GM19025 (cell line): Measurements from ENCODE around the gene PNMA8A.
"Not testable (repeated sequence)": the region's sequence is repeated elsewhere in the genome, so short reads cannot be mapped to it uniquely, and the experiment has no call there.

Experiments used
- ATAC-seq: cut with Tn5 transposase; IDR thresholded peaks from one replicate; pipeline ENCODE4 v1.9.1; 2021; ENCODE audit warnings: mild to moderate bottlenecking, low read depth, moderate library complexity; ENCODE audit not compliant: unreplicated experiment

The PNMA8A gene

GRCh38 chr19:46435689-46436088 is 35.7 kb downstream of the PNMA8A start:
- not testable (repeated sequence) for ATAC-seq

DNA sequence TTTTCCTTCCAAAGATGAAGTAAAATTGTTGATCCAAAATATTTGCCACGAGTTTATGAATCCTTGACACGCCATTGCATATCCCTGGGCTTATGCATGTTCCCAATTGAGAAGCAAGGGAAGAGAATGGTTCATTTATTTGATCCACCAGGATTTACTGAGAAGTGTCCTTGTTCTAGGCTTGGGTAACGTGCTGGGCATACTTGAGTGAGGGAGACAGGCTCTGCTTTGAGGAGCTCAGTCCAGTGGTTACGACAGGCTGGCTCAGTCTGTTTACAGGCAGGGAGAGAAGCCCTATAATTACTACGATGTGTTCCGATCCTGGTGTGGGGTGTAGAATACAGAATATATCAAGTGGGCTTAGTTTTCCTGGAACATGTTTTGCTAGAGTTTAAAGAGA is 36.4 kb downstream of the PNMA8A start:
- no peak for ATAC-seq

DNA sequence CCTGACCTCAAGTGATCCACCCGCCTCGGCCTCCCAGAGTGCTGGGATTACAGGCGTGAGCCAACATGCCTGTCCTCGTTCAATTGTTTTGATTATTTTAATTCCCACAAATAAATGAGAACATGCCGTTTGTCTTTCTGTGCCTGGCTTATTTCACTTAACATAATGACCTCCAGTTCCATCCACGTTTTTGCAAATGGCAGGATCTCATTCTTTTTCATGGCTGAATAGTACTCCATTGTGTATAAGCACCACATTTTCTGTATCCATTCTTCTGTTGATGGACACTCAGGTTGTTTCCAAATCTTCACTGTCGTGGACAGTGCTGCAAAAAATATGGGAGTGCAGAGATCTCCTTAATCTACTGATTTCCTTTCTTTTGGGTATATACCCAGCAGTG is 37.9 kb downstream of the PNMA8A start:
- not testable (repeated sequence) for ATAC-seq

- ATAC-seq = no peak
Measured at GRCh38 chr19:46431824-46432223, 39.5 kb downstream of the PNMA8A start.

DNA sequence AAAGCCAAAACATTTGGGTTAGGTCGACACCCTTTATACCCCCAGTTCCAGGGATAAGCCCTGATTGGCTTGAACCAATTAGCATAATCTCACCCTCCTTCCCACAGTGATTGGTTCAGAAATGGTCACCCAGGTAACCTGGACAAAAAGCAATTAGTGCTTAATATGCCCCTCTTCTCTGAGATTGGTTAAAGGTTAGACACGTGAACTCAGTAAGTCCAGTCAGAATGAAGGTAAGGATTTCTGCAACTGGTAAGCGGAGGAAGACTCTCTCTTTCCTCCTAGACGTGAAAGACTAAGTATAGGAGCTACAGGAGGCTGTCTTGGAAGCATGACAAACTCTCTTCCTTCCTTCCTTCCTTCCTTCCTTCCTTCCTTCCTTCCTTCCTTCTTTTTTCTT is 41.4 kb downstream of the PNMA8A start:
- no peak for ATAC-seq

GRCh38 chr19:46428239-46429135 is 42.9 kb downstream of the PNMA8A start, which contains the start of gene PNMA8C:
Gene PNMA8C (minus strand): TSS chr19:46428936. CDS start chr19:46428359, 577 bp downstream.
- no peak for ATAC-seq

- no peak for ATAC-seq
Measured at GRCh38 chr19:46427518-46428045, 43.8 kb downstream of the PNMA8A start.

DNA sequence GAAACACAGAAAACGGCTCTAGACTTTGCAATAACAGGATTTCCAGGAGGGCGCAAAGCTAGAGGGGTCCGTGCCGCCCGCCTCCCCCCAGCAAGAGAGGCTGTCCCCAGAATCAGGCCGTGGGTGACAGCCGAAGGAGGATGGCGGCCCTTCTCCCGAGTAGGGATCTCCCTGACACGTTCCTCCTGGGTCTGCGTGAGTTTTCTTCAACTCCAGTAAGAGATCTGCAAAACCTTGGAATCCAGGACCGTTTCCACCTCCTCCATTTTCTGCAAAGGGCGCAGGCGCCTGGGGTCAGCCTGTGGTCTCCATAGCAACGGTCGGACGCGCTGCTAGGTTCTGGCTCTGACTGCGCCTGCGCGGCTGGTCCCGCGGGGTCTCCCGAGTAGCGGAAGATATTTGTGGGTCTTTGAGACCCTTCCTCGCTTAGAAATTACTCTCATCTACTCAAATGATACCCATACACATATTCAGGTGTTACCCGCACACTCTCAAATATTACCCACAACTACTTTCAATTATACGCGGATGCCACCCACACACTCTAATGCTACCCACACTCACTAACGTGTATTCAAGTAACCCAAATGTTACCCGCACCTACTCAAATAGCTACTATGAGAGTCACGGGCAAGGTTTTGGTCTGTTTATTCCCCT is 44.7 kb downstream of the PNMA8A start:
- ATAC-seq = no peak

DNA sequence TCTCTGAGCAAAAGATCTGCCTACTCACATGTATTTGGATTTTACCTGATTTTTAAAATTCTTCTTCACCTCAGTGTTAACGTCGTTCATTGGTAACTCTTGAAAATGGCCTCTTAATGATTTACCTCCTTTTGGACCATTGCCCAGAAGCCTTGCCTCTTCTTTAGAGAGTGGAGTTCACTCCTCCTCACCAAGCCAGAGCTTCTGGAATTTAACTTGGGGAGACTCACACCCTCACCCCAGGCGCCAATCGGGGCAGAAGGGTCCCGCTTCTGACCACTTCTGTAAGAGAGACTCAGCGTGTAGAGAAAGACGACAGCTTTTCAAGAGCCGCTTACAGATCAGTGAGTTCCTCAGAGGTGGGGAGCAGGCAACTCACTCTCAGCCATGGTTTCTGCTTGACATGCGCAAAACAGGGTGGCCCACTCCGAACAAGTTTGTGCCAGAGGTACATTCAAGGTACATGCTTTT is 45.3 kb downstream of the PNMA8A start:
- no peak for ATAC-seq

GRCh38 chr19:46423188-46423587 is 48.2 kb downstream of the PNMA8A start:
- no peak for ATAC-seq

- ATAC-seq = no peak
Measured at GRCh38 chr19:46422344-46422743, 49.0 kb downstream of the PNMA8A start.

DNA sequence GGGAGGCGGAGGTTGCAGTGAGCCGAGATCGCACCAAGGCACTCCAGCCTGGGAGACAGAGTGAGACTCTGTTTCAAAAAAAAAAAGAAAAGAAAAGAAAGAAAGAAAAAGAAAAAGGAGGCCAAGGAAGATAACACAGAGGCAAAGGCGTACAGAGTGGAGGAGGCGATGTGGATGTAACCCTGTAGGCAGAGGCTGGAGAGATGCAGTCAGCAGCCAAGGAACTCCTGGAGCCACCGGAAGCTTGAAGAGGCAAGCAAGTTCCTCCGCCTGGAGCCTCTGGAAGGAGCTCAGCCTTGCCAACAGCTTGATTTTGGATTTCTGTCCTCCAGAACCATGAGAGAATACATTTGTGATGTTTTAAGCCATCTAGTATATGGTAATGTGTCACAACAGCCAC is 51.3 kb downstream of the PNMA8A start:
- no peak for ATAC-seq
